Sigmoid colon (tissue), 7 donors: ENCODE data around the gene PSMA6. TPM values are rescaled to one million over a fixed set of nuclear protein-coding genes. Genes with fewer than 3 reads are reported as not detected.
A peak's percentile ranks its signal among the peaks of the same experiment; 100 is the strongest.

Experiments
- DNase-seq: peaks from one replicate; pipeline ENCODE4 v3.0.0-alpha.2; 2019
- H3K27ac ChIP-seq, 4 donors: fragments of 200-600 bp; sonication (generic); one replicate each; pipeline ENCODE4 v1.5.1; 2016 to 2019; ENCODE audit warnings: mild to moderate bottlenecking in 1 of 4
- H3K27me3 ChIP-seq, 3 donors: fragments of 200-600 bp; sonication (generic); one replicate each; pipeline ENCODE4 v1.5.1; 2019; ENCODE audit warnings: mild to moderate bottlenecking in 1 of 3
- H3K36me3 ChIP-seq, 4 donors: fragments of 200-600 bp; sonication (generic); one replicate each; pipeline ENCODE4 v1.5.1; 2016 to 2019
- H3K4me1 ChIP-seq, 4 donors: fragments of 200-600 bp; sonication (generic); one replicate each; pipeline ENCODE4 v1.5.1; 2017 to 2019
- H3K4me3 ChIP-seq, 4 donors: fragments of 200-600 bp; sonication (generic); one replicate each; pipeline ENCODE4 v1.5.1; 2017 to 2019; ENCODE audit warnings: mild to moderate bottlenecking in 2 of 4, moderate library complexity in 1 of 4
- H3K9me3 ChIP-seq, 4 donors: fragments of 200-600 bp in 3 of 4; sonication (generic) in 3 of 4; one replicate each; pipeline versions ENCODE4 v1.5.1 to v1.6.1; 2013 to 2019
- EP300 ChIP-seq, 4 donors: sonication (generic); formaldehyde crosslinking; IDR thresholded peaks; one replicate each; pipeline ENCODE4 v1.6.1; 2017; ENCODE audit warnings: antibody characterized with exemption in 4 of 4
- POLR2A ChIP-seq, 2 donors: fragments of 450-650 bp; IDR thresholded peaks; one replicate each; pipeline ENCODE4 v1.6.1; 2016; ENCODE audit warnings: antibody characterized with exemption in 2 of 2, mild to moderate bottlenecking in 2 of 2, moderate library complexity in 2 of 2
- POLR2AphosphoS5 ChIP-seq, 4 donors: sonication (generic); formaldehyde crosslinking; IDR thresholded peaks; one replicate each; pipeline ENCODE4 v1.6.1; 2017; ENCODE audit warnings: antibody characterized with exemption in 4 of 4
- WGBS, 2 donors: extraction: QIAGEN DNeasy Blood & Tissue Kit; methylation state at CpG; one replicate each; pipeline ENCODE4 v1.1.7; 2013; 5-methylcytosine and 5-hydroxymethylcytosine counted together
- intact Hi-C: fragments of 100-400 bp; cut with DNase I; formaldehyde crosslinking; loops from one replicate; pipeline ENCODE4 v1.15.1; 2023
- polyA plus RNA-seq, 3 donors: library from polyadenylated mRNA; stranded (reverse); fragments of 200-250 nt; gene quantifications; one replicate each; pipeline ENCODE4 v1.2.3, GENCODE V29; 2013
- total RNA-seq, 4 donors: library from RNA; depleted of rRNA; stranded (reverse); fragments of >200 nt; gene quantifications; one replicate each; pipeline ENCODE4 v1.1.0, GENCODE V29; 2016
- TF ChIP-seq, protein P1 (sequence below), 4 experiments: fragments of 450-650 bp in 3 of 4; fragments of 200-600 bp in 1 of 4; IDR thresholded peaks; one replicate each; pipeline ENCODE4 v1.5.1; 2016 to 2019; ENCODE audit warnings: antibody characterized with exemption in 4 of 4, mild to moderate bottlenecking in 3 of 4, moderate library complexity in 2 of 4
- donor health status: healthy with polysubstance abuse.
- donor health status: Bipolar disorder and iron deficiency.
- donor health status: healthy.

PSMA6 gene
- total and polyA plus RNA-seq, 7 donors = 104 to 344 (median 203) TPM

DNA sequence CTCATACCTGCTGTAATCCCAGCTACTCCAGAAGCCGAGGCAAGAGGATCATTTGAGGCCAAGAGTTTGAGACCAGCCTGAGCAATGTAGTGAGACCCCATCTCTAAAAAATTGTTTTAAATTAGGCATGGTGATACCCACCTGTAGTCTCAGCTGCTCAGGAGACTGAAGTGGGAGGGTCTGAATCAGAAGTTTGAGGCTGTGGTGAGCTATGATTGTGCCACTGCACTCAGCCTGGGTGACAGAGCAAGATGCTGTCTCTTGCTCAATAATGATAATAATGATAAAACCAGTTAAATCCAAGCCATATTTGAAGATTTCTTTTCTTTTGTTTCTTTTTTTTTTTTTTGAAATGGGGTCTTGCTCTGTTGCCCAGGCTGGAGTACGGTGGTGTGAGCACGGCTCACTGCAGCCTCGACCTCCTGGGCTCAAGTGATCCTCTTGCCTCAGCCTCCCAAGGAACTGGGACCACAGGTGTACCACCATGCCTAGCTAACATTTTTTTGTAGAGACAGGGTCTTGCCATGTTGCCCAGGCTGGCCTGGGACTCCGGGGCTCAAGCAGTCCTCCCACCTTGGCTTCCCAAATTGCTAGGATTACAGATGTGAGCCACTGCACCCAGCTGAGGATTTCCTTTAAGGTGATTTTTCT, 12.8 kb downstream of the PSMA6 start:
- Histone ChIP-seq H3K27ac (peak overlapping the region in 3 of 4 donors; percentile 4 to 76 (median 63)), H3K27me3 (no peaks in the 10 kb centered on the region), H3K4me3 (no peak overlapping the region), H3K9me3 (no peaks in the 10 kb centered on the region), H3K4me1 (peaks cover 0 to 60% (median 41%) of the 10 kb centered on the region in 4 donors), H3K36me3 (peaks cover 0 to 22% (median 12%) of the 10 kb centered on the region in 4 donors)
- DNase-seq = no peak
- 96 to 98% methylated on average over 5 of the region's 5 CpGs for WGBS, 2 donors
- TF ChIP-seq EP300 (IDR thresholded peaks at IDR 0.05) (no peak), POLR2AphosphoS5 (IDR thresholded peaks at IDR 0.05) (no peak), POLR2A (IDR thresholded peaks at IDR 0.05) (no peak)
- TF ChIP-seq, protein P1, sequence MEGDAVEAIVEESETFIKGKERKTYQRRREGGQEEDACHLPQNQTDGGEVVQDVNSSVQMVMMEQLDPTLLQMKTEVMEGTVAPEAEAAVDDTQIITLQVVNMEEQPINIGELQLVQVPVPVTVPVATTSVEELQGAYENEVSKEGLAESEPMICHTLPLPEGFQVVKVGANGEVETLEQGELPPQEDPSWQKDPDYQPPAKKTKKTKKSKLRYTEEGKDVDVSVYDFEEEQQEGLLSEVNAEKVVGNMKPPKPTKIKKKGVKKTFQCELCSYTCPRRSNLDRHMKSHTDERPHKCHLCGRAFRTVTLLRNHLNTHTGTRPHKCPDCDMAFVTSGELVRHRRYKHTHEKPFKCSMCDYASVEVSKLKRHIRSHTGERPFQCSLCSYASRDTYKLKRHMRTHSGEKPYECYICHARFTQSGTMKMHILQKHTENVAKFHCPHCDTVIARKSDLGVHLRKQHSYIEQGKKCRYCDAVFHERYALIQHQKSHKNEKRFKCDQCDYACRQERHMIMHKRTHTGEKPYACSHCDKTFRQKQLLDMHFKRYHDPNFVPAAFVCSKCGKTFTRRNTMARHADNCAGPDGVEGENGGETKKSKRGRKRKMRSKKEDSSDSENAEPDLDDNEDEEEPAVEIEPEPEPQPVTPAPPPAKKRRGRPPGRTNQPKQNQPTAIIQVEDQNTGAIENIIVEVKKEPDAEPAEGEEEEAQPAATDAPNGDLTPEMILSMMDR (IDR thresholded peaks at IDR 0.05) = no peak
- intact Hi-C loops = no loop called here

DNA sequence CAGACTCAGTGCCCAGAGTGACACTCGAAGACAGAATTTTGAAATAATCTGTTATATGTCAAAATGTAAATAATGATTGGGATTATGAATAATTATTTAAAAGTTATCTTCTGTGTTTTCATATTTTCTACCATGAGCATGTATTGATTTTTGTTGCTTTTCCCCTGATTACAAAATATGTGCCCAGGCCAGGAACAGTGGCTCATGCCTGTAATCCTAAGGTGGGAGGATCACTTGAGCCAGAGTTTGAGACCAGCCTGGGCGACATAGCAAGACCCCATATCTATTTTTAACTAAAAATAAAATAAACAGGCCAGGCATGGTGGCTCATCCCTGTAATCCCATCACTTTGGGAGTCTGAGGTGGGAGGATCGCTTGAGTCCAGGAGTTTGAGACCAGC, 13.5 kb downstream of the PSMA6 start:
- H3K27ac ChIP-seq = peak overlapping the region in 1 of 4 donors; percentile 76
- peaks cover 0 to 29% (median 17%) of the 10 kb centered on the region in 4 donors for H3K36me3 ChIP-seq
- H3K27me3 ChIP-seq = no peaks in the 10 kb centered on the region
- peaks cover 0 to 53% (median 39%) of the 10 kb centered on the region in 4 donors for H3K4me1 ChIP-seq
- H3K9me3 ChIP-seq = no peaks in the 10 kb centered on the region
- no peak for DNase-seq
- H3K4me3 ChIP-seq = no peak overlapping the region
- WGBS, 2 donors = 94% methylated on average over 3 of the region's 3 CpGs
- intact Hi-C loops = no loop called here
- TF ChIP-seq EP300 (IDR thresholded peaks at IDR 0.05) = no peak
- TF ChIP-seq POLR2AphosphoS5 (IDR thresholded peaks at IDR 0.05) = no peak
- TF ChIP-seq, protein P1 (IDR thresholded peaks at IDR 0.05) = no peak
- no peak for TF ChIP-seq POLR2A (IDR thresholded peaks at IDR 0.05)

DNA sequence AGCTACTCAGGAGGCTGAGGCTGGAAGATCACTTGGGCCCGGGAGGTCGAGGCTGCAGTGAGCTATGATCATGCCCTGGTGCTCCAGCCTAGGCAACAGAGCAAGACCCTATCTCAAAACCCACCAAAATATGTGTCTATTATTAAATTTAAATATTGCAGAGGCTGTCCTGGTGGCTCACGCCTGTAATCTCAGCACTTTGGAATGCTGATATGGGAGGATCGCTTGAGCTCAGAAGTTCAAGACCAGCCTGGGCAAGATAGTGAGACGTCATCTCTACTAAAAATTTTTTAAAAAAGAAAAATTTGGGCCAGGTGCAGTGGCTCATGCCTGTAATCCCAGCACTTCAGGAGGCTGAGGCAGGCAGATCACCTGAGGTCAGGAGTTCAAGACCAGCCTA, 13.9 kb downstream of the PSMA6 start:
- no peaks in the 10 kb centered on the region for H3K9me3 ChIP-seq
- H3K4me1 ChIP-seq = peaks cover 0 to 48% (median 36%) of the 10 kb centered on the region in 4 donors
- H3K4me3 ChIP-seq = no peak overlapping the region
- DNase-seq = no peak
- intact Hi-C loops = no loop called here
- WGBS, 2 donors = 87 to 96% methylated on average over 5 of the region's 5 CpGs
- TF ChIP-seq EP300 (IDR thresholded peaks at IDR 0.05) = no peak
- TF ChIP-seq POLR2A (IDR thresholded peaks at IDR 0.05) = no peak
- TF ChIP-seq POLR2AphosphoS5 (IDR thresholded peaks at IDR 0.05) = no peak
- TF ChIP-seq, protein P1 (IDR thresholded peaks at IDR 0.05) = no peak
- H3K27ac ChIP-seq = peak overlapping the region in 1 of 4 donors; percentile 76
- H3K36me3 ChIP-seq = peaks cover 0 to 33% (median 20%) of the 10 kb centered on the region in 4 donors
- H3K27me3 ChIP-seq = no peaks in the 10 kb centered on the region

DNA sequence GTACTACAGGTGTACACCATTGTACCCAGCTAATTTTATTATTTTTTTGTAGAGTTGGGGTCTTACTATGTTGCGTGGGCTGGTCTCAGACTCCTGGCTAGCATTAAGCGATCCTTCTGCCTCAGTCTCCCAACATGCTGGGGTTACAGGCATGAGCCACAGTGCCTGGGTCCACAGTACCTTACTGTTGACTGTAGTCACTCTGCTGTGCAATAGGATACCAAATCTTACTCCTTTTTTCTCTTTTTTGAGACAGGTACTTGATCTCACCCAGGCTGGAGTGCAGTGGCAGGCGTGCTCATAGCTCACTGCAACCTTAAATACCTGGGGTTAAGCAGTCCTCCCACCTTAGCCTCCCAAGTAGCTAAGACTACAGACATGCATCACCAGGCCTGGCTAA, 25.6 kb downstream of the PSMA6 start:
- no peaks in the 10 kb centered on the region for H3K4me1 ChIP-seq
- WGBS, 2 donors = 99% methylated on average over 3 of the region's 3 CpGs
- TF ChIP-seq, protein P1 (IDR thresholded peaks at IDR 0.05) = no peak
- no peak for TF ChIP-seq EP300 (IDR thresholded peaks at IDR 0.05)
- no peak for TF ChIP-seq POLR2A (IDR thresholded peaks at IDR 0.05)
- no peak for TF ChIP-seq POLR2AphosphoS5 (IDR thresholded peaks at IDR 0.05)
- no peak overlapping the region for H3K4me3 ChIP-seq
- no peaks in the 10 kb centered on the region for H3K9me3 ChIP-seq
- no peaks in the 10 kb centered on the region for H3K27me3 ChIP-seq
- no peak overlapping the region for H3K27ac ChIP-seq
- H3K36me3 ChIP-seq = peaks cover 6 to 62% (median 23%) of the 10 kb centered on the region in 4 donors
- intact Hi-C loops = no loop called here
- no peak for DNase-seq
